Endothelial cell of umbilical vein (primary cell): ENCODE measurements around the gene SENP8. TPM values are rescaled to one million over a fixed set of nuclear protein-coding genes. Genes with fewer than 3 reads are reported as not detected.

ENCODE experiments used
- BruUV-seq: library from RNA; stranded (reverse); fragments of 400-500 nt; replicated peaks from 2 replicates; lab custom pipeline; 2021; lab: Mats Ljungman, UMichigan
- CTCF ChIA-PET: fragments of 300-600, 350-600 bp; sonication (Branson Sonifier 250); formaldehyde crosslinking; loops from one replicate; lab custom pipeline; 2021; ENCODE audit warnings: antibody characterized with exemption, inconsistent platforms; lab: Charles Lee
- POLR2A ChIA-PET: fragments of 300-600, 350-600 bp; sonication (Branson Sonifier 250); formaldehyde crosslinking; loops from one replicate; lab custom pipeline; 2021; ENCODE audit warnings: antibody characterized with exemption, inconsistent platforms; lab: Charles Lee
- DNase-seq: peaks from one replicate; pipeline ENCODE4 v3.0.0-alpha.2; 2011; ENCODE audit warnings: low read depth, low spot score
- FAIRE-seq: peaks from 2 replicates; lab custom pipeline; 2011; peaks lifted over from hg19 to GRCh38; lab: Jason Lieb, UNC
- H2AFZ ChIP-seq: 2 replicates; pipeline ENCODE4 v1.6.0; 2012; ENCODE audit warnings: low read depth, low read length, control low read depth, inconsistent platforms
- H3K27ac ChIP-seq: 2 replicates; pipeline ENCODE4 v1.5.1; 2011; ENCODE audit warnings: low read depth, mild to moderate bottlenecking, control low read depth, low read length, moderate library complexity; ENCODE audit not compliant: insufficient read depth
- H3K27me3 ChIP-seq, 2 experiments: 2 replicates each; pipeline versions ENCODE4 v1.6.0 to v1.6.1; 2011; ENCODE audit warnings: low read length in 2 of 2, mixed read lengths in 1 of 2; ENCODE audit not compliant: control insufficient read depth in 2 of 2, insufficient read depth in 2 of 2
- H3K36me3 ChIP-seq, 2 experiments: 2 replicates in 1 of 2; 3 replicates in 1 of 2; pipeline ENCODE4 v1.5.1; 2011; ENCODE audit warnings: low read length in 2 of 2, mild to moderate bottlenecking in 1 of 2, moderate library complexity in 1 of 2; ENCODE audit not compliant: control insufficient read depth in 2 of 2, insufficient read depth in 2 of 2; ENCODE audit errors: extremely low read depth in 1 of 2
- H3K4me1 ChIP-seq: 3 replicates; pipeline ENCODE4 v1.5.1; 2011; ENCODE audit warnings: mild to moderate bottlenecking, low read length; ENCODE audit not compliant: control insufficient read depth, insufficient read depth; ENCODE audit errors: extremely low read depth
- H3K4me2 ChIP-seq: 2 replicates; pipeline ENCODE4 v1.6.1; 2011; ENCODE audit warnings: low read length, control low read depth, mixed read lengths; ENCODE audit not compliant: insufficient read depth
- H3K4me3 ChIP-seq, 3 experiments: fragments of 200-600 bp in 1 of 3; sonication (generic), shearing (Covaris generic) in 1 of 3; replicated peaks in 1 of 3; 2 replicates each; pipeline ENCODE4 v1.5.1; 2011 to 2016; ENCODE audit warnings: control low read depth in 3 of 3, low read length in 3 of 3, mild to moderate bottlenecking in 2 of 3, inconsistent platforms in 1 of 3, low read depth in 1 of 3, moderate library complexity in 1 of 3; ENCODE audit not compliant: insufficient read depth in 1 of 3
- H3K79me2 ChIP-seq: 2 replicates; pipeline ENCODE4 v1.6.0; 2012; ENCODE audit warnings: low read length, inconsistent platforms; ENCODE audit not compliant: control insufficient read depth, insufficient read depth
- H3K9ac ChIP-seq: replicated peaks from 2 replicates; pipeline ENCODE3; 2011; ENCODE audit warnings: low read length, control low read depth; ENCODE audit not compliant: insufficient read depth; ENCODE audit errors: extremely low read depth
- H3K9me1 ChIP-seq: replicated peaks from 3 replicates; pipeline ENCODE4 v1.6.0; 2011; ENCODE audit warnings: mild to moderate bottlenecking, low read length; ENCODE audit not compliant: control insufficient read depth, insufficient read depth; ENCODE audit errors: extremely low read depth
- H3K9me3 ChIP-seq: replicated peaks from 2 replicates; pipeline ENCODE4 v1.5.1; 2012; ENCODE audit warnings: low read length, inconsistent platforms; ENCODE audit not compliant: control insufficient read depth, insufficient read depth
- H4K20me1 ChIP-seq: replicated peaks from 2 replicates; pipeline ENCODE3; 2011; ENCODE audit warnings: mild to moderate bottlenecking, low read length; ENCODE audit not compliant: control insufficient read depth, insufficient read depth; ENCODE audit errors: extremely low read depth
- GATA2 ChIP-seq: IDR thresholded peaks from 2 replicates; pipeline ENCODE4 v1.7.0; 2011; ENCODE audit warnings: low read depth, mild to moderate bottlenecking, moderate library complexity, mixed read lengths, low read length; ENCODE audit not compliant: insufficient read length, insufficient read depth
- JUN ChIP-seq: IDR thresholded peaks from 2 replicates; pipeline ENCODE4 v1.6.1; 2011; ENCODE audit warnings: borderline replicate concordance, low read depth; ENCODE audit not compliant: insufficient read length, insufficient read depth
- POLR2A ChIP-seq: IDR thresholded peaks from 2 replicates; pipeline ENCODE4 v1.6.1; 2012; ENCODE audit warnings: low read depth, mild to moderate bottlenecking, control low read depth, low read length
- dilution Hi-C: fragments of 300-500 bp; cut with MboI; formaldehyde crosslinking; loops from one replicate; pipeline ENCODE4 v1.15.0; 2019; ENCODE audit warnings: low sequenced_read_pairs; ENCODE audit not compliant: extremely low pct_ligation_motif_present
- intact Hi-C: fragments of 100-400 bp; cut with micrococcal nuclease; formaldehyde crosslinking; loops from one replicate; pipeline ENCODE4 v1.10.0; 2022
- polyA plus RNA-seq, 4 experiments: library from polyadenylated mRNA; depleted of rRNA in 3 of 4; stranded (reverse) in 3 of 4; unstranded in 1 of 4; fragments of >200 nt; gene quantifications; 2 replicates each; pipeline versions ENCODE4 v1.2.1 to v1.2.3, GENCODE V29; 2011 to 2012; ENCODE audit warnings: missing spikeins in 1 of 4
- total RNA-seq: library from RNA; stranded (reverse); gene quantifications from 2 replicates; pipeline ENCODE4 v1.2.3, GENCODE V29; 2021
- TF ChIP-seq, protein P1 (sequence below): IDR thresholded peaks from 2 replicates; pipeline ENCODE4 v1.6.1; 2011; ENCODE audit not compliant: insufficient read depth, insufficient read length

The SENP8 gene
- total and polyA plus RNA-seq, 2 donors (not counting 3 experiments of a cell fraction or from before 2014, with no cell fraction given), result 0.91 to 1.3 TPM

GRCh38 chr15:72117486-72118016 lies 652 bp upstream of the SENP8 start:
- dilution Hi-C loops, result no loop called here
- peak overlapping the region; percentile 61 for H3K9ac ChIP-seq
- H3K4me3 ChIP-seq, result peak overlapping the region; percentile 62 to 93 (median 84)
- POLR2A ChIA-PET, result interaction anchor here (0.6 to 1.0 kb wide), 2 partner anchors 13 to 437 kb away, joined by 3 to 5 read pairs; no protein-coding TSS in a partner anchor
- peaks cover 18% of the 10 kb centered on the region for H3K4me1 ChIP-seq
- H3K36me3 ChIP-seq, result no peaks in the 10 kb centered on the region
- CTCF ChIA-PET, result interaction anchor here (0.5 to 2.0 kb wide), 6 partner anchors 36 to 365 kb away, joined by 3 to 5 read pairs (median 5); no protein-coding TSS in a partner anchor
- BruUV-seq, result no TSS peak
- peak overlapping the region; percentile 57 for H3K27ac ChIP-seq
- TF ChIP-seq GATA2 (no peak), JUN (no peak), POLR2A (peak; percentile 55)
- TF ChIP-seq, protein P1, sequence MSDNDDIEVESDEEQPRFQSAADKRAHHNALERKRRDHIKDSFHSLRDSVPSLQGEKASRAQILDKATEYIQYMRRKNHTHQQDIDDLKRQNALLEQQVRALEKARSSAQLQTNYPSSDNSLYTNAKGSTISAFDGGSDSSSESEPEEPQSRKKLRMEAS, result no peak
- no peaks in the 10 kb centered on the region for H3K27me3 ChIP-seq
- peaks cover 22% of the 10 kb centered on the region for H3K79me2 ChIP-seq
- peak overlapping the region; percentile 59 for H2AFZ ChIP-seq
- H3K4me2 ChIP-seq, result peak overlapping the region; percentile 91
- H3K9me1 ChIP-seq, result no peaks in the 10 kb centered on the region
- H4K20me1 ChIP-seq, result no peaks in the 10 kb centered on the region
- peak; percentile 88 for DNase-seq
- no peaks in the 10 kb centered on the region for H3K9me3 ChIP-seq
- FAIRE-seq, result peak; percentile 71
- intact Hi-C loops, result loop anchor here (1.0 to 2.0 kb wide), 3 partner anchors 15 to 80 kb away; partner anchors contain the start of gene GRAMD2A

- no peaks in the 10 kb centered on the region for H3K27me3 ChIP-seq
- no peaks in the 10 kb centered on the region for H3K79me2 ChIP-seq
- H3K9me3 ChIP-seq, result no peaks in the 10 kb centered on the region
- H3K4me2 ChIP-seq, result no peak overlapping the region
- dilution Hi-C loops (no loop called here), intact Hi-C loops (no loop called here)
- DNase-seq (peak; percentile 30), FAIRE-seq (no peak)
- no peaks in the 10 kb centered on the region for H3K36me3 ChIP-seq
- no peak for TF ChIP-seq JUN
- no peak overlapping the region for H3K27ac ChIP-seq
- ChIA-PET POLR2A (interaction anchor here (0.7 kb wide), 1 partner anchor 577 kb away, joined by 3 read pairs; no protein-coding TSS in a partner anchor), CTCF (interaction anchor here (1.0 kb wide), 2 partner anchors 32 to 273 kb away, joined by 3 to 4 read pairs; no protein-coding TSS in a partner anchor)
- no peak overlapping the region for H2AFZ ChIP-seq
- no peak overlapping the region for H3K9ac ChIP-seq
- H3K9me1 ChIP-seq, result no peaks in the 10 kb centered on the region
- BruUV-seq, result no TSS peak
- H4K20me1 ChIP-seq, result no peaks in the 10 kb centered on the region
- no peak overlapping the region for H3K4me3 ChIP-seq
- H3K4me1 ChIP-seq, result peaks cover 3% of the 10 kb centered on the region
Measured at GRCh38 chr15:72124218-72124617, 6.0 kb downstream of the SENP8 start.
